GM18909 (cell line): Measurements from ENCODE around the gene NEDD4L.

Source experiments
- ATAC-seq: cut with Tn5 transposase; IDR thresholded peaks from one replicate; pipeline ENCODE4 v1.9.1; 2021; ENCODE audit warnings: mild to moderate bottlenecking; ENCODE audit not compliant: unreplicated experiment, poor library complexity

NEDD4L gene

GRCh38 chr18:58351776-58352175 lies 307.8 kb downstream of the NEDD4L start:
- no peak for ATAC-seq

DNA sequence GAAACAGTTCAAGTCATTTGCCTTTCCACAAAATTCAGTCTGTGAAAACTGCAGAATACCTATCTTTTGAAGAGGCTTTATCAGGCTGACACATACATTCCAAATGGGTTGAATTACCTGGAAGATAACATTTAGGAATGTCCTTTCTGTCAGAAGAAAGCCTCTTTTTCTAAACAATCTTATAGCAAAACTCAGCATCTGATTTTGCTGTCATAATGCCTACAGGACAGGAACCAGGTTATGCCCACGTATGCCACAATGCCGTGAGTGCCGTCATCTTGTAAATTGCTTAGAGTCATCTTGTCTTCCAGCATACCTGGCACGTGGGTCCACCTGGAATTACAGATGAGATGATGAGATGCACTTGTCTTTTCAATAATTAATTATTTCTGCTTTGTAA lies 309.6 kb downstream of the NEDD4L start:
- ATAC-seq, result no peak

DNA sequence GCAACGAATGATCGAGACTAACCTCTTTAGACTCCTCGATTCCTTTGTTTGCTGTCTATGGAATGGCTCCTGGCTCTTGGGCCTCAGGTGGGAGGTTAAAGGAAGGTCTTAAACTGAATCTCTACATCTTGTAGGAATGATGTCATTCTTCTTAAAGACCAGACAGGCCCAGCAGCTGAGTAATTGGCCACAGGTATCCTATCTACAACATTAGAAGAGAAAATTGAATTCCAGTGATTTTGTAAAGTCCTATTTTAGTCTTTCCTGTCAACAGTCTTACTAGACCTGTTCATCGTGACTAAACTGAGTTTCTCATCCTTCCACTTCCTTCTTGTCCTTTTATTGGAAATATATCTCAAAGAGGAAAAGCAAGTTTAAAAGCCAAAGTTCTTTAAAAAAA lies 310.0 kb downstream of the NEDD4L start:
- ATAC-seq, result no peak

GRCh38 chr18:58354791-58355190 lies 310.8 kb downstream of the NEDD4L start:
- ATAC-seq, result no peak

DNA sequence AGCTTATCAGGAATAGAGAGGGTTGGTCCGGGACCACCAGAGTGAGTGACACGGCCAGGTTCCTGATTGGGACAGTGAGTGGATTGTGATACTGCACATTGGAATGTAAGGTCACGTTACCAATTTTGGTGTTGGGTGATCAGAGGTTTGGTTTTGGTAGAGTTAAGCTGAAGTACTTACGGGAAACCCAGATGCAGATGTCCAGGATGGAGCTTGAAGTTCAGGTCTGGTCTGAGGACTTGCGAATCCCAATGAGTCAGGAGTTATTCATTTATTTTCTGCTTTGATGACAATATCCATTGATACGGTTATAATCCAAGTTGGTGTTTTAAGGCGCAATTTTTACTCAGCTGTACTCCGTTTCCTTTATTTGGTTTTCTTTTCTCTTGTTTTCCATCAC lies 311.2 kb downstream of the NEDD4L start:
- ATAC-seq, result no peak

DNA sequence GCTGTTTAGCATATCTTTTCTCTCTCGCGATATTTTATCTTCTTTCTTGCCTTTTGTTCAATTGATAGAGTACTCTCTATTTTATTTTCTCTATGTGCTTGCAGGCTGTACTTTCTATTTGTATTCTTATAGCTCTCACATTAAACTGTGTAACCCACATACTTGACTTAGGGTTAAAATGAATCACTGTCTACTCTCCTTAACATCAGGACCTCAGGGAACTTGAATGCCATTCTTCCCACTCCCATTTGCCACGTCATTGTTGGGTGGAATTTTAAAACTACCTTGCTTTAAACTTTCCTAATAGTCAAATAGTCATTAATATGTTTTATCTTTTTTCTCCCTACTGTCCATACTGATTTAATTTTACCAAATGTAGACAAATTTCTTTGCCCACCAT lies 315.2 kb downstream of the NEDD4L start:
- ATAC-seq, result no peak

GRCh38 chr18:58359620-58360019 lies 315.6 kb downstream of the NEDD4L start:
- ATAC-seq, result no peak

DNA sequence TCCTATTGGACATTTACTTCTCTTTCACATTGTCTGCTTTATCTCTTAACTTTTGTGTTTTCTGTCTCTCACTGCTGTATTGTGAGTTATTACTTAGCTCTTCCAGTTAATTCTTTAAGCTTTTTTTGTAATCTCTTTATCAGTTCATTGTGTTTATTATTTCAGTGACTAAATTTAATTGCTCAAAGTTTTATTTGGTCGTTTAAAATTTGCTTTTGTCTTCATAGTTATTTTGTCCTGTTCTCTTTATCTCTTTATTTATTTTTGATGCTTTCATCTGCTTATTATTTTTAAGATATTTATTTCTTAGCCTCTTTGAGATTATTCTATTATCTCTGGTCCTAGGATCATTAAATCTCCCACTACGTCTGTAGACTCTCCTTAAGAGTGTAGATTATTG lies 316.3 kb downstream of the NEDD4L start:
- ATAC-seq, result no peak

DNA sequence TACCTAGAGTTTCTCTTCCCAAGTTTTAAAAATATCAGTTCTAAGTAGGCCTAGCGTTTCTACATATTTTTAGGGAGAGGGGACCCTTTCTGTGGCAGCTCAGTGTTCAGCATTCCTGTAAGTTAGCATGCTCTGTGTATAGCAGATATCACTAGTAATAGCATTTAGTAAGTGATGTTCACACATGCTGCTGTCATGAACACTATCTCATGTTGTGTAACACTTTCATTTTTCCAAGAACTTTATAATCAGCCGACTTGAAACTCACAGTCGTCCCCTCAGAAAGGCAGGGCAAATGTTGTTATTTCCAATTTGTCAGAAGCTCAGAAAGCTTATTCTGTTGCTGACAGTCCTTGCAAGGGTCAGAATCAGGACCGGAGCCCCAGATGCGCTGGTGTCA lies 317.2 kb downstream of the NEDD4L start:
- ATAC-seq, result no peak

DNA sequence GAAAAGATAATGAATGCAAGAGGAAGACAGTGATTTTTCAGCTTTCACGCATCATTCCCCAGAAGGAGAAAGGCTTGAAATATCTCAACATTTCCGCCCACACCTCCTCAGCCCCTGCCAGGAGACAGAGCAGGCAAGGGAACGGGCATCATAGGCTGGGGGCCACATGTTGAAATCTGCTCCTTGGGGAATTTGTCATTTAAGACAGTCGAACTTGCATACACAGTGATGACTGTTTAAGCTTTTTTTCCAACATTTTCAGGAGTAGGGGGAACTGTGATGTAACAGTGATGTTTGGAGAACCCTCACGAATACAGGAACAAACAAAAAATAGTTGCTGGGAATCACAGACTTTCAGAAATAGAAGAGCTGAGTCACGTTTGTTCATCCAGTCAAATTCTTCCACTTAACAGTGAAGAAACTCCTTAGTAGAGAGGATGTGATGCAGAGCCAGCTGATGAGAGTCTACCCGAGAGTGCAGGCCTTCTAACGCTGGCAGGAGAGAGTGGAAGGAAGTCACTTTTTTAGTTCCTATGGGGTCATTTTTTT lies 318.1 kb downstream of the NEDD4L start:
- ATAC-seq, result no peak

GRCh38 chr18:58362829-58363271 lies 318.8 kb downstream of the NEDD4L start:
- no peak for ATAC-seq

DNA sequence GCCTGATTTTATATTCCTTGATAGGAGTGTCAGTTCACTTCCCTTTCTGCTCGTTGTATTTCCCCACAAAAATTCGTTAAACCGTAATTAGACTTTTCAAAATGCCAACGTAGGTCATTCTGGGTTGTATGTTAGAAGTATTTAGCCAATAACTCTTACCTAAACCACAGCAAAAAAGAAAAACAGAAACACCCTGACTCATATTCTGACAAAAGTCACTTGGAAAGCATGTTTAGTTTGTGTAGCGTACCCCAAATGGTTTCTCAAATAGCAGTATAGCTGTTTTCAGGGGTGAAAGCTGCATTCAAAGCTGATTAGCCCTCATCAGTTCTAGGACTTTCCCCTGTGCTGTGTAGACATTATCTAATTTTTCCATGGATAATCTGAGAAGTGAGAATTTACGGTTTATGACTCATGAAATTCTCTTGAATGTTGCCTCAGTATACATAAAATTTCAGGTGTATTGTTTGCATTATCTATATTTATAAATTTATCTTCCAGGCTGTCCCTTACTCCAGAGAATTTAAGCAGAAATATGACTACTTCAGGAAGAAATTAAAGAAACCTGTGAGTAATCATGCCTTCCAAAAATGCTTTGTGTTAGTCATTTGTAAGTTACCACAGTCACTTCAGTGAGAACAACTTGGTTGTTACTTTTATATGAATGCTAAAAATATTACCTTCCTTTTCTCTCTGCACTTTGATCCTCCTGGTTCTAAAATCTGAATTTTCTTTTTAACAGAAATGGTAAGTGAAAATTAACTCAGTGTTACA lies 319.9 kb downstream of the NEDD4L start:
- no peak for ATAC-seq

GRCh38 chr18:58364876-58365528 lies 321.0 kb downstream of the NEDD4L start:
- ATAC-seq, result no peak

- no peak for ATAC-seq
Observed at GRCh38 chr18:58367425-58368140, 323.6 kb downstream of the NEDD4L start.

DNA sequence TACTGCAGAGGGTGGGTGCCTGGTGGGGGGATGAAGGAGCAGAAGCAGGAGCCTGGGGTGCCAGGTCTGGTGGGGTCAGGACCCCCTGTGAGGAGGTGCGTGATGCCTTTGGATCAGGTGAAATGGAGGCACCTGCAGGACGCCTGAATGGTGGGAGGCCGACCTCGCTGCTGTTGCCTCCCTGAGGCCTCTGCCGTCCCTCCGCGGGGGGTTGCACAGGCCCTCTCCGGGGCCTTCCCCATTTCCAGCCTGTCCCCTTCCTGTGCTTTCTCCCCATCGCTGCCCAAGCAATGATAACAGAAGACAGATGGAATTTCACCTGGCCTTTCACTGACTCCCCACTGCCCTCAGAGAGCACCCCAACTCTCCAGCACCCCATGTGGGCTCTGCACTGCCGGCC lies 325.6 kb downstream of the NEDD4L start:
- ATAC-seq, result no peak

DNA sequence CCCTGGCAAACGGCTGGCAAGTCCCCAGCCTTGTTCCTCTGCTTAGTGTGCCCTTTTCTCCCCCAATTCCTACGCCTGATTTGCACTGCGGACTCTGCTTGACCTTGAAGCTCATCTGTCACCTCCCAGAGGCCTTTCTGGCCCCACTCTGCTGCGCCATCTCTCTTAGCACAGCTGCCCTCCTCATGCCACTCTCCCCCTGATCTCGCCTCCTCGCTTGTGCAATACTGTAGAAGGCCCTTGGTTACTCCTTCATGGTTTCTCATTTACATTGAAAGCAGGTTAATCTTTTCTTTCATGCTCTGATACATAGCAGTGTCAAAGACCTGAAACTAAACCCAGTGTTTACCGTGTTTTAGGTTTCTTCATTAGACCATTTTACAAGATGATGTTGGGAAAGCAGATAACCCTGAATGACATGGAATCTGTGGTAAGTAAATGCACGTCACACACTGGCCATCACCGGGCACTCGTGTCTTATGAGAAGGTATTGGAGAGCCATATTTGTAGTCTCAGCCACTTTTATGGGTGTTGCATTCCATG lies 326.1 kb downstream of the NEDD4L start:
- ATAC-seq, result no peak

- ATAC-seq, result no peak
Observed at GRCh38 chr18:58370612-58371011, 326.6 kb downstream of the NEDD4L start.

DNA sequence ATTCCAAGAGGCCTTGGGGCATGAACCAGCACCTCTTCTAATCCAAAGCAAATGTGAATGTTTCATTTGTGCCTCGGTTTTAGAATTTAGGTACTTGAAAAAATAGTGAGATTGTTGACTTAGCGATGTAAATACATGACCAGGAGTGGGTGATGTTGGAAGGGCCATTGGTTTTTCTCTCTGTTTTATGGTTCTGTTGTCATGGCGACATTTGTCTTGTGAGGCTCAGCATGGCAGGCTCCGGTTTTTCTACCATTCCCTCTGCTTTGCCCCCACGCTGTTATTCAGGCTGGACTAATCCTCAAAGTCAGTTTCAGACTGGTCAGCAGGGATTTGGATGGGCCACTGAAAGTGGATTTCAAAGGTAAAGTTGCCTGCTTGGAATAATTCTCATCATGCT lies 329.5 kb downstream of the NEDD4L start:
- no peak for ATAC-seq

DNA sequence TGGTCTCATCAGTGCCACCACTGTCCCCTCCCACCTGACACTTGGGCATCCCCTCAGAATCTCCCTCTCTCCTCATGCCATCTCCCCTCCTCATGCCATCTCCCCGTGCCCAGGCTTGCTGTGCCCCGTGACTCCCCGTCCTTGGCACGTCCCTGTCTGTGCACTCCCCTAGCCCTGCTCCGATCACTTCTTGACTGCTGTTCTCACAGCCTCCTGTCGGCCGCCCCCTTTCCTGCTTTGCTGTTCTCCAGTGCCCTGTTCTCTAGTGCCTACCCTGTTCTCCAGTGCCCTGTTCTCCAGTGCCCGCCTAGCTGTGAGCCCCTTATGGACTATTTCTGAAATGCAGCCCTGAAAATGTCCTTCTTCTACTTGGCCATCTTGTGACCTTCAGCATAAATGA lies 331.0 kb downstream of the NEDD4L start:
- ATAC-seq, result no peak

- ATAC-seq, result no peak
Observed at GRCh38 chr18:58378411-58379379, 334.7 kb downstream of the NEDD4L start.
